Caki2 (cell line): ENCODE results near the gene OSBPL3. TPM values are rescaled to one million over a fixed set of nuclear protein-coding genes. Genes with fewer than 3 reads are reported as not detected.

Experiments
- DNase-seq: peaks from one replicate; pipeline ENCODE4 v3.0.0-alpha.2; 2015; ENCODE audit warnings: low read depth
- in situ Hi-C: cut with HindIII; loops from 2 replicates; pipeline ENCODE4 v1.10.0; 2016; ENCODE audit warnings: low sequenced_read_pairs, low pct_unique_long_range_greater_than_20kb, mixed read lengths
- total RNA-seq: library from RNA; depleted of rRNA; stranded (reverse); fragments of >200 nt; shearing (Covaris generic); gene quantifications from 2 replicates; pipeline ENCODE4 v1.2.3, GENCODE V29; 2014; ENCODE audit warnings: low replicate concordance

Gene OSBPL3
- total RNA-seq, 1 experiment from 2014 or later = 30.3 TPM

DNA sequence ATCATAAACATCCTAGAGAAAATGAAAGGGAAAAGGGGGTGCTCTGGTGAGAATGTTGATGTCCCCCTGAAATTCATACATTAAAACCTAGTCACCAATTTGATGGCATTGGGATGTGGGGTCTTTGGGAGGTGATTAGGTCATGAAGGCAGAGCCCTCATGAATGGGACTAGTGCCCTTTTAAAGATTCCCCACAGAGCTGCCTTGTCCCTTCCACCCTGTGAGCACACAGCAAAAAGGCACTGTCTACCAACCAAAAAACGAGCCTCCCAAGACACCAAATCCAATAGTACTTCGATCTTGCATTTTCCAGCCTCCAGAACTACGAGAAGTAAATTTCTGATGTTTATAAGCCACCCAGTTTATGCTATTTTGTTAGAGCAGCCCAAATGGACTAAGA, 47.6 kb downstream of the OSBPL3 start:
- in situ Hi-C loops = no loop called here
- no peak for DNase-seq

DNA sequence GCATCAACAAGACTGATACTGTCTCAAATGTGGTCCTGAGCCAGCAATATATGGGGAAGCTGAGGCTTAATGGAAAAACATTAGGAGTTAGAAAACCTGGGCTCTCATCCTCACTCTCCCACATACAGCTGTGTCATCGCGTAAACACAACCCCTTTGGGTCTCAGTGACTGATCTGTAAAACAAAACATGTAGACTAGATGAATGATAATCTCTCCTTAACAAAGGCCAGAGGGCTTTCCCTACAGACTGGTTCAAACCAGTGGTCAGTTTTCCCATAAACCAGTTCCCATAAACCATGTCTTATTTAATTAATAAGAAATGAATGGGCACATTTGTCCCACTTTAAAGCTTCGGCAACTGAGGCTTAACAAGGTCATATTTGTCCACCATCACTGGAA, 48.1 kb downstream of the OSBPL3 start:
- in situ Hi-C loops = no loop called here
- DNase-seq = no peak

DNA sequence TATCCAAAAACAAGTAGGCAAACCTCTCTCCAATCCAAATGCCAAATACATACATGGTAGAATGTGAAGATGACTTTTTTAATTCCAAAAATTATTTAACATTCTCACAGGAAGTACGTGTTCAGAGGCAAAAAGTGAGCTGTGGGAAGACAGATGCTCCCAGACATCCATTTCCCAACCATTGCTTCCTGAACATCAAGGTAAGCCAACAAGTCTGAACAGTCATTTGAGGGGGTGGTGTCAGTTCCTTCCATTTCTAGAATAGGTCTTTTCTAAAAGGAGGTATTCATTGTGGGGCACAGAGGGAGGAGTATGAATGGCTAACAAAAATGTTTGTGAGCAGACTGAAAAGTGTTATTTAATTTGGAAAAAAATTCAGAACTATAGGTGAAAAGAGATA, 49.1 kb downstream of the OSBPL3 start:
- DNase-seq = no peak
- in situ Hi-C loops = no loop called here

DNA sequence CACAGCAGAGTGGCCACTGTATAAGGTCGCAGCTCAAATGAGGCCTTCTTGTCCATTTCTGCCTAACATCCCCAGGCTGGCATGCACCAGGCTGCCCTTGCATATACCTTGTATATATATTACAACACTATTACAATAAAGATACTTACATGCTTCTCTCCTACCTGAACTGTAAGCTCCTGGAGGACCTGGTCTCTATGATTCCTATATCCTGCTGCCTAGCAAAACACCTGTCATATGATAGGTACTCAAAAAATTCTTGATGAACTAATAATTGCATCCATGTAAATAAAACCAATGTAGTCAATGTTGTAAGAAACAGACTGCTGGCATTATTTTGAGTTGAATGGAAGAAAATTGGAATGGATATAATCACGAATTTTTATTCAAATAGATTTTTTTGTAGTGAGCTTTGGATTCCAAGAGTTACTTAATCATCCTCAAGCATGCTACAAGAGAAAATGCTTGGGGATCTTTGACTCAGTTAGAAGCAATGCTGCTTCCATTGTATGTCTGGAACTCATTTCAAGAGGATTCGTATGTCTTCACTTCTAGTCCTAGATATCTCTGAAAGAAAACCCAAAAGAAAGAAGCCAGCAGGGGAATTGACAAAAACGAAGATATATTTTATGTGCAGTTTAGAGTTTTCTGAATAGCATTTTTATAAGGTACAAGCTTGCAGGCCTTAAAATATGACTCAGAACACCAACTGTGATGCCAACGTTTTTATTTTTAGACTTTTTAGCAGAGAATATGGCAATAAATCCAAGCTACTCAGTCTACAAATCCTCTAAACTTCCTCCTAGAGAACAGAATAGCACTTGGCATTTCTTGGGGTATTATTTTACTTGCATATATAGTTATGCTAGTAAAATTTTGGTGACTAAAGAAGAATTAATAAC, 53.1 kb downstream of the OSBPL3 start:
- no peak for DNase-seq
- in situ Hi-C loops = no loop called here

DNA sequence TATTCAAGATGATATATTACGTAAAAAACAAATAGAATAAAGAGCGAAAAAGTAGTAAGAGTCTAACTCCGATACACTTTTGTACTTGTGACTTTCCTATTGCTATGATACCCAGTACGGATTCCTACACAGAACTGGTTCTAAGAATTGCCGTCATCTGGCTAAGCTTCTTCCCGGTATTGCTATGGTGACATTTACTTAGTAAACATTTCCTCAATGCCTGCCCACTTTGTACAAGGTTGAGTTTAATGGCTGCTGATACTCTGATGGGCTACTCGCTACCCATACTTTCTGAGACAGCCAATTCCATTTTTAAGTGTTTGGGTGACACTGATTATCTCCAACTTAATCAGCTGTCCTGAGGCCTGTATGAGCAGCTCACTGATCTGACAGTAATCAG, 55.6 kb downstream of the OSBPL3 start:
- in situ Hi-C loops = no loop called here

DNA sequence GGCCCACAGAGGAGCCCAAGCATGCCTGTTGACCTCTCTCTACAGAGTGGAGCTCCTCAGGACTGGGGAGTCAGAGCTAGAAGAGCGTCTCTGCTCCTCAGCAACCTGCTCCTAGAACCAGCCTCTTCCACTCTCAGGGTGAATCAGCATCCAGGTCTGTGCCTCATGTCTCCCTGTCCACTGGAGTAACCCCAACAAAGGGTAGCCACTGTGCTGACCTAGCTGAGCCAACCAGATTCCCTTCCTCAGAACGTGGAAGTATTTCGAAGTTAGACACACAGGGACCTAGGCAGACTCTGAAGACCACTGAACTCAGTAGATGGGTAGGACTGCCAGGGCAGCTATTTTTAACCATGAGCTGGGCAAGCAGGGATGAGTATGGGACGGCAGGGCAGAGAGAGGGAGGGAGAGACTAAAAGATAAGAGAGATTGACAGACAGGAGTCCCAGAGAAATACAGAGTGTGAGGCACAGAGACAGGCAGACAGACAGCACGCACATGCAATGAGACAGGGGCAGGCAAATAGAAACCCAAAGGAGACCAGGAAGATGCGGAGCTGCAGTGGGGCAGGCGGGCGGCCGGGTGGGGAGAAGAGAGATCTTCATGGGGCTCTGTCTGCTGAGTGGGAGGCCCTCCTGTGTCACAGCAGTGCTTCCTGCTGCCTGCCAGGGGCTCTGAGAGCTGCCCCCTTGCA, 56.7 kb downstream of the OSBPL3 start:
- DNase-seq = no peak
- in situ Hi-C loops = no loop called here

More for the DNA sequence above, 55.6 kb downstream of the OSBPL3 start:
- no peak for DNase-seq

DNA sequence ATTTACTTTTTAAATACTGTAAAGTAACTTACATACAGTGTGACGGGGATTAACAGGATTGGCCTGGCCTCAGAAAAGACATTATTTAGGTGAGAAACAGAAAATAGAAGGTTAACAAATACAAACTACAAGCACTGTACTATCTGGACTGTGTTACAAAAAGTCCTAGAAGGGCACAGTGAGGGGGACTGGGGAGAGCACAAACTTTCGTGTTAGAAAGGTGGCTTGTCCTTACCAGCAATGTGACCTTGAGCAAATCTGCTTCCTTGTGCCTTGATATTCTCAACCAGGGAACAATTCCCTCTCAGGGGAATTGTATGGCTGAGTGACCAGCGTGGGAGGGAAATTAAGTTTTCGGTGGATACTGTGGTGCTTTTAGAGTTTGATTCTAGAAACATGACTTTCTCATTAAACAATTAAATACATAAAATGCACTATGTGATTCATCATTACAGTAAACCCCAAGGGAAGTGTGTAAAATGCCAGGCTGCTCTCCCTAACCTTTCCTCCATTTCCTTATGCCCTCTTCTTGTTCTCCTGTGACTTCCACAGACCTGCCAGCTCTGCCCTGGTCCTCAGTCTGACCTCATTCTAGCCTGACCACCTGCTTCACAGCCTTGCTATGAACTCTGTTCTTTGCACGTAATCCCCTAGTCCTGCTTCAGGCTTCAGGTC, 57.7 kb downstream of the OSBPL3 start:
- in situ Hi-C loops = no loop called here
- DNase-seq = no peak

DNA sequence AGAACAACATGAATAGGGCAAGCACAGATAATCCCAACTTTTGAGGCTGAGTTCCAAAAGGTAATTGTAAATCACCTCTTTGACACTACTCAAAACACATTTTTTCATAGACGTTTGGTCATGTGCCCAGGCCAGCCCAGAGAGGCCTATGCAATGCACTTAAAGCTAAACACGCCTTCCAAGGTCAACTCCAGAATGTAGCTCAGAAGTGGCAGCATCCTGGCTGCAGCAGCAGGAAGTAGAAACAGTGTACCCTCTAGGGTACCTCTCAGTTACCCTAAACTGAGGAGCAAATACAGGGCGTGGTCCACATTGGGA, 58.7 kb downstream of the OSBPL3 start:
- in situ Hi-C loops = no loop called here
- no peak for DNase-seq

DNA sequence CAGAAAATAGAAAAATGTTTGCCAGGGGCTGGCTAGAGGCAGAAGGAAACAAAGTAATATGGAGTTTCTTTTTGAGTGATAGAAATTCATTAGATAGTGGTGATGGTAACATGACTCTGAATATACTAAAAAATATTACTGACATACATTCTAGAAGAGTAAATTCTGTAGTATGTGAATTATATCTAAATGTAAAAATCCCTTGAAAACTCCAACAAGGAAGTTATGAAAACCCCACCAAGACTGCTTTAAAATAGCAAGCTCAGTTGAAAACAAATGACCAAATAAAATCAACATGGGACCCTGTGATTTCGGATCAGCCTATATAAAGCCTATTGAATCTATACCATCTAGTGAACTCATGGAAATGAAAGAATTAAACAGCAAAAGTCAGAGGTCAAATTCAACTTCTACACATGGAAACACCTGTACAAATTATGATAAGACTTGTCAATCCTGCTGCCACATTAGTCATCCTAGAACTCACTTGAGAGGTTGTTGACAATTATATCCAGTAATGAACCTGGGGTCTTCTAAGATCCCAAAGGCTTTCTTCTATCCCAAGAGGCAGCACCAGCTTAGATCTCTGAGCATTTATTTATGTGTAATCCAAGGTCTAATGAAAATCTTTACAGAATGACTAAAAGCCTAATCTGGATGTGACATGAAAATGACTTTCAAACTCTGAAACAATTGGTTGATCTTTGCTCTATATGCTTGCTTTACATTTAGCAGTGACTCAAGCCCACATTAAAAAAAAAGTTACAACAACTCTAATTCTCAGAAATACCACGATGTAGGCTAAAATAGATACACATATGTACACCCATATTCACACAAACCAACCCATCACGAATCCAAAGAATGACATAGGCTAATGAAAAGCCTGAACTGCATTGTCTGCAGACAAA, 59.3 kb downstream of the OSBPL3 start:
- in situ Hi-C loops = no loop called here
- no peak for DNase-seq

DNA sequence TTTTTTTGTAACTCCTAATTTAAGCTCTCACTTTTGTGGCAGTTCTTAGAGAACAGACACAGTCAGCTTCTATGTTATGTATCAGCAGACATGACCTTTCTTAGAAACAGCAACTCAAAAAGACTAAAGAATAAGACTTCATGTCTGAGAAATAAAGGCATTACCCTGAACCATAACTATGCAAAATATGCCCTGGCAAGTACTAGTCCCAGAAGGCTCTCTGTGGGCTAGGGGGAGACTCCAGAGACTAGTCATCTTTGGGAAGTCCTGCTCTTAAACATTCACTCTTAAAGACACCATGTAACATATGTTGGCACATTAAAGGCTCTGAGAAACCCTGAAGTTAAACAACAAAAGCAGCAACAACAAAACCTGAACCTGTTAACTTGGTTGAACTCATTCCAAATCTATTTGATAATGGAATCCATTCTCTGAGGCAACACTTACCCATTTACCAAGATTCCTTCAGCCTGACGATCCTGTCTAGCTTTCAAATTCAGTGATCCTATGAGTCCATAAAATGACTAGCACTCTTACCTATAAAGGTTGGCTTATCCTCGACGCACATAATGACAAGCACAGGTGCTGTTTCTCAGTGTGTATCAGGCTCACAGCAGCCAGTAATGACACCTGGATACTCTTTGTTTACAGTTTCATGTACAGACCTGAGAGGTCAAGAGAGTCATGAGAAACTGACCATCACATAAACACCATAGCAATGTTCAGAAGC, 62.3 kb downstream of the OSBPL3 start:
- no peak for DNase-seq

DNA sequence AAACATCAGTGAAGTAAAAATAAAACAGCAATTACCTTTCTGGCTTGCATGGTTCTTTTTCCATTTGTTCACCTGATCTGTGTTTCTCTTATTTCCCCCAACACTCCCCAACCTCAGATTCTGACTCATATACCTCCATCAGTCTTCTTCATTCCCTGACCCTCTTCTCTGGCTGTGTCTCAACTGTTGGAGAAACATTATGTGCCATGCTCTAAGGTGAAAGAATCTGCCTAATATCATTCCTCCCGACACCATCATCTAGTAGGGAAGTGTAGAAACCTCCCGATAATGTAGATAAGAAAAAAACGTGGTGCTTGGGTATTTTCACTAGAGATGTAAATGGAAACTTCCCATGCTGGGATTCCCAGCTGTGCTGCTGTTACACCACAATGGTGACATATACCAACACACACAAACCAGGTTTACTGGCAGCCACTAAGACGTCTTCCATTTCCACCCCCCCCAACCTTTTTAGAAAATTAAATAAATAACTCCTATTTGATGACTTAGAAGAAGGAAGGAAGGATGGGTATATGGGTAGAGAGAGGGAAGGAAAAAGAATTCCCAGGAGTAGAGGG, 63.4 kb downstream of the OSBPL3 start:
- DNase-seq = no peak
- in situ Hi-C loops = no loop called here

More for the DNA sequence above, 62.3 kb downstream of the OSBPL3 start:
- in situ Hi-C loops = no loop called here

DNA sequence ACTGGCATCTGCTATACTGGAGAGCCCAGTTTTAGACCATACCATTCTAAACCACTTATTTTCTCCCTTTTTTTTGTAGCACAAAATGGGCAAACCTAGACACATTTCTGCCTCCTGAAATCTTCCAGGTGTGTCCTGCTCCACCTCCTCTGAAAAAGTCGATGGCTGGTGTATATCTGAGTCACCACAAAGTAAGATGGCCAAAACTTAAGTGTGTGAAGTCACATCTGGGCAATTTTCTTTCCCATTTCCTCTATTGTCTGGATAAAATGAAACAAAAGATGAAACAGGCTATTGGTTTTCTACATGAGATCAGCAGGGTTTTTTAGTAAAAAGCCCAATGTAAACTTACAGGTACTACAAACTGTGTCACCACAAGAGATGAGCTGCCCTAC, 65.5 kb downstream of the OSBPL3 start:
- in situ Hi-C loops = no loop called here

DNA sequence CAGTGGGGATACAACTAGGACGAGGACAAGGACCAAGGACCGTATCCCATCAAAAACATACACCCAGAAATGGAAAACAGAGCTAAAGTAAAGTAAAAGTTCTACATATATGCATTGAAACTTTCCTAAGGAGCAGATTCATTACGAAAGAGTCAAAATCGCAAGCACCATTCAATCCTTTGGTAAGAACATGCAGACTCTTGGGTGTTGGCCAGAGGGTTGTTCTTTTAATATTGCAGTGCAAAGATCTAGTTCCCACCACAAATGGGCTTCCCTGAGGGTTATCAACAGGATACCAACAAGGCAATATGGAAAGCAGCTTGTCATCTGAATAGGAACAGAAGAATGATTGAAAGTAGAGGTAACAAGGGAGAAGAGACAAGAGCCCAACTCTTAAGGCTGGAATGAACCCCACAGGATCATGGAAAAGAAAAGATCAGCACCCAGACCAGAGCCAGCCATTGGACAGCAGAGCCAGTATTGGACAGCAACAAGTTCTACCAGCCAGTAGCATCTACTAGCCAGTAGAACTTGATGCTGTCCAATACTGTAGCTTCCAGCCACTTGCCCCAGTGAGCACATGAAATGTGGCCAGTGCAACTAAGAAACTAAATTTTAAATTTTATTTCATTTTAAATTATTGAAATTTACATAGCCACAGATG, 66.0 kb downstream of the OSBPL3 start:
- in situ Hi-C loops = no loop called here
- DNase-seq = no peak

More for the DNA sequence above, 65.5 kb downstream of the OSBPL3 start:
- no peak for DNase-seq

DNA sequence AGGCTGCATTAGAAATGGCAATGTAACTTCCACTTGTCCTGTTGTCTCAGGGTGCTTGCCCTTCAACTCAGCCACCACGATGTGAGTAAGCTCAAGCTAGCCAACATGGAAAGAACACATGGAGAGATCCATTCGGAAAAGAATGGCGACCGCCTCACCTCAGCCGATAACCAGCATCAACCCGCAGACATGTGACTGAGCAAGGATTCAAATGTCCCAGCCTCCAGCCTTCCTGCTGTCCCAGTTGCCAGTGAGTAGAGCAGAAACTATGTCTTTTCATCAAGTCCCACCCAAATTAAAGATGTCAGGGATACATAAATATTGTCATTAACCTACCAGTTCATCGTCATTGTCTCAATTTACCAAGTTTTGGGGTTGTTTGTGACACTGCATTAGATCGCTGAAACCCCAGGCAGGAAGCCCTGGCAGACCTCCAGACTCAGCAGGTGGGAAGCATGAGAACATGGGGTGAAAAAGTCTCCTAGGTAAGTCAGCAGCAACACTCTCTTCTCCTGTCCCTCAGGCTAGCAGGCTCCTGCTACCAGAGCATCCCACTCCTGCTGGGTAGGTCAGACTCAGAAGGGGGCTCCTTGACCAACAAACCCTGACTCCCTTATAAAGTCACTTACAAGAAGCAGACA, 67.0 kb downstream of the OSBPL3 start:
- in situ Hi-C loops = no loop called here

DNA sequence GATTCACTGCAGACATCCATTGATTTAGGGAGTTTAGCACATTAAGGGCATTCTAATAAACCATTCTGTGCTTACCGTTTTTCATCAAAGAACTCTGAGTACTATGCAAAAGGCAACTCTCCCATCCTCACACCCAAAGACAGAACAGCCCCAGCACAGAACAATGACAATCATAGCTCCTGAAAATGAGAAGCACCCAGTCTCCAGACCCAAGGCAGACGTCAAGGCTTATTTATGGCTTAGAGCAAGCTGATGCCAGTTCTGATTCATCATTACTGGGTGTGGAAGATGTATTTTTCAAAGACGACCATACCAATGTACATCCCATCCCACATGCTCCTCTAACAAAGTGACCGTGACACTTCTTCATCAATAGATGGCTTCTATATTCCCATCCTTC, 67.6 kb downstream of the OSBPL3 start:
- DNase-seq = no peak
- in situ Hi-C loops = no loop called here

More for the DNA sequence above, 67.0 kb downstream of the OSBPL3 start:
- DNase-seq = no peak

DNA sequence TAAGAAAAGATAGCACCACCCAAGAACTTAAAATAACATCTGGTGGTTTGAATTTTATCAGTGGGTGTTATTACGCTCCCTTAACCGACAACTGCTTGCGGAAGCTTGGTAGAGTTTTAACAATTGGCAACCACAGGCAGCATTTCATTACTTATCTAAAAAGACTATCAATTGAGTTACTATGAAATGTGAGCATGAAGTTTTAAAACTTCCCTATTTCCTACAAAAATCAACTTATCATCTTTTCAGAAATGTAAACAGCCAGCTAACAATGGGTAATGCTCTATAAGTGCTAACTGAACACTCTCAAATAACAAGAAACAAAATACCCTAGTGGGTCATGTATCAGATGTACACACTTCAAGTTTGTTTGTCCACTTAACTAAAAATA, 68.8 kb downstream of the OSBPL3 start:
- in situ Hi-C loops = no loop called here
- DNase-seq = no peak
